Neural cell (in vitro differentiated cells): Measurements from ENCODE around the gene FYN. TPM values are rescaled to one million over a fixed set of nuclear protein-coding genes. Genes with fewer than 3 reads are reported as not detected.

ENCODE experiments used
- H2AFZ ChIP-seq: fragments of 200-600, 300-800 bp; sonication (generic), shearing (Covaris generic); 2 replicates; pipeline ENCODE4 v1.6.0; 2014; ENCODE audit warnings: low read depth, mild to moderate bottlenecking, antibody characterized with exemption, low read length, moderate library complexity
- H3F3A ChIP-seq: fragments of 200-600 bp; shearing (Covaris generic); 2 replicates; pipeline ENCODE4 v1.6.1; 2016; ENCODE audit warnings: mild to moderate bottlenecking, moderate library complexity, mixed read lengths, antibody characterized with exemption, low read length; ENCODE audit not compliant: insufficient read depth, poor library complexity, severe bottlenecking
- H3K27ac ChIP-seq: fragments of 200-600, 300-800 bp; sonication (generic), shearing (Covaris generic); 2 replicates; pipeline ENCODE4 v1.5.1; 2014; ENCODE audit warnings: mild to moderate bottlenecking, low read length, moderate library complexity
- H3K27me3 ChIP-seq: fragments of 300-800, 200-600 bp; sonication (generic), shearing (Covaris generic); 2 replicates; pipeline ENCODE4 v1.6.0; 2014; ENCODE audit warnings: mild to moderate bottlenecking, low read depth, low read length, moderate library complexity; ENCODE audit not compliant: insufficient read depth
- H3K36me3 ChIP-seq: fragments of 300-800, 200-600 bp; sonication (generic), shearing (Covaris generic); 2 replicates; pipeline ENCODE4 v1.5.1; 2014; ENCODE audit warnings: mild to moderate bottlenecking, antibody characterized with exemption, low read length, moderate library complexity; ENCODE audit not compliant: insufficient read depth
- H3K4me2 ChIP-seq: fragments of 300-800, 200-600 bp; sonication (generic), shearing (Covaris generic); 2 replicates; pipeline ENCODE4 v1.6.0; 2014; ENCODE audit warnings: mild to moderate bottlenecking, low read length
- H3K4me3 ChIP-seq: fragments of 300-800, 200-600 bp; sonication (generic), shearing (Covaris generic); 2 replicates; pipeline ENCODE4 v1.5.1; 2014; ENCODE audit warnings: mild to moderate bottlenecking, low read length, moderate library complexity
- H3K79me2 ChIP-seq: fragments of 200-600 bp; shearing (Covaris generic); replicated peaks from 2 replicates; pipeline ENCODE4 v1.6.0; 2014; ENCODE audit warnings: mild to moderate bottlenecking, low read length, moderate library complexity; ENCODE audit not compliant: insufficient read depth
- H3K9ac ChIP-seq: fragments of 300-800, 200-600 bp; sonication (generic), shearing (Covaris generic); 2 replicates; pipeline ENCODE4 v1.6.1; 2016; ENCODE audit warnings: mild to moderate bottlenecking, low read length, mixed read lengths
- H3K9me2 ChIP-seq: fragments of 200-600 bp; shearing (Covaris generic); 2 replicates; pipeline ENCODE4 v1.6.1; 2016; ENCODE audit warnings: mild to moderate bottlenecking, low read length, mixed read lengths; ENCODE audit not compliant: insufficient read depth
- H3K9me3 ChIP-seq: fragments of 200-600, 300-800 bp; sonication (generic), shearing (Covaris generic); 2 replicates; pipeline ENCODE4 v1.6.1; 2016; ENCODE audit warnings: mild to moderate bottlenecking, mixed run types, low read length, moderate library complexity, mixed read lengths
- H4K20me1 ChIP-seq: fragments of 200-600 bp; shearing (Covaris generic); 2 replicates; pipeline ENCODE4 v1.6.1; 2016; ENCODE audit warnings: mild to moderate bottlenecking, mixed run types; ENCODE audit not compliant: insufficient read depth
- EP300 ChIP-seq: fragments of 450-650 bp; conservative IDR thresholded peaks from 2 replicates; pipeline ENCODE4 v1.6.1; 2014; ENCODE audit warnings: antibody characterized with exemption, mild to moderate bottlenecking, moderate library complexity; ENCODE audit not compliant: poor library complexity, severe bottlenecking
- EZH2 ChIP-seq: fragments of 200-600, 300-800 bp; shearing (Covaris generic), sonication (generic); IDR thresholded peaks from 2 replicates; pipeline ENCODE4 v1.6.1; 2014; ENCODE audit warnings: antibody characterized with exemption, low read length, borderline replicate concordance, mild to moderate bottlenecking; ENCODE audit not compliant: insufficient read depth, poor library complexity, severe bottlenecking
- MXI1 ChIP-seq: fragments of 450-650 bp; conservative IDR thresholded peaks from 2 replicates; pipeline ENCODE4 v1.6.1; 2014; ENCODE audit warnings: antibody characterized with exemption, mild to moderate bottlenecking; ENCODE audit not compliant: poor library complexity, severe bottlenecking
- POLR2AphosphoS5 ChIP-seq: IDR thresholded peaks from 2 replicates; pipeline ENCODE4 v1.6.1; 2012
- RAD21 ChIP-seq: fragments of 450-650 bp; conservative IDR thresholded peaks from 2 replicates; pipeline ENCODE4 v1.6.1; 2014; ENCODE audit warnings: antibody characterized with exemption, mild to moderate bottlenecking, moderate library complexity
- REST ChIP-seq: IDR thresholded peaks from 2 replicates; pipeline ENCODE4 v1.6.1; 2012; ENCODE audit warnings: borderline replicate concordance
- SMC3 ChIP-seq: fragments of 450-650 bp; conservative IDR thresholded peaks from 2 replicates; pipeline ENCODE4 v1.6.1; 2014; ENCODE audit warnings: antibody characterized with exemption, mild to moderate bottlenecking, moderate library complexity; ENCODE audit not compliant: poor library complexity
- TAF1 ChIP-seq: IDR thresholded peaks from 2 replicates; pipeline ENCODE4 v1.6.1; 2012; ENCODE audit warnings: low read depth
- polyA plus RNA-seq: library from polyadenylated mRNA; depleted of rRNA; stranded (reverse); fragments of >200 nt; gene quantifications from 2 replicates; pipeline ENCODE4 v1.2.3, GENCODE V29; 2014
- TF ChIP-seq, protein P1 (sequence below): fragments of 450-650 bp; IDR thresholded peaks from 2 replicates; pipeline ENCODE4 v1.5.1; 2014; ENCODE audit warnings: antibody characterized with exemption, mild to moderate bottlenecking, moderate library complexity; ENCODE audit not compliant: poor library complexity, severe bottlenecking

FYN gene
- polyA plus RNA-seq, 1 donor from 2014 or later = 277 TPM

GRCh38 chr6:111741177-111741952 is 131.9 kb downstream of the FYN start:
- H3K27me3 ChIP-seq = no peaks in the 10 kb centered on the region

GRCh38 chr6:111740506-111740905 is 132.7 kb downstream of the FYN start:
- no peaks in the 10 kb centered on the region for H3K27me3 ChIP-seq
- H2AFZ ChIP-seq = no peak overlapping the region
- H3F3A ChIP-seq = no peaks in the 10 kb centered on the region
- no peak overlapping the region for H3K9ac ChIP-seq
- peaks cover 7% of the 10 kb centered on the region for H3K79me2 ChIP-seq
- no peaks in the 10 kb centered on the region for H3K9me3 ChIP-seq
- H3K9me2 ChIP-seq = no peaks in the 10 kb centered on the region
- no peaks in the 10 kb centered on the region for H4K20me1 ChIP-seq
- peaks cover 11% of the 10 kb centered on the region for H3K36me3 ChIP-seq
- no peak overlapping the region for H3K4me2 ChIP-seq
- H3K27ac ChIP-seq = no peak overlapping the region
- TF ChIP-seq EZH2 = no peak
- no peak overlapping the region for H3K4me3 ChIP-seq

More at GRCh38 chr6:111741177-111741952, 131.9 kb downstream of the FYN start:
- Histone ChIP-seq H2AFZ (no peak overlapping the region), H3K9me3 (no peaks in the 10 kb centered on the region), H3K9ac (no peak overlapping the region), H3K4me2 (no peak overlapping the region), H3K9me2 (no peaks in the 10 kb centered on the region), H3K4me3 (no peak overlapping the region), H3K79me2 (peaks cover 7% of the 10 kb centered on the region), H4K20me1 (no peaks in the 10 kb centered on the region), H3K27ac (no peak overlapping the region), H3K36me3 (peaks cover 11% of the 10 kb centered on the region), H3F3A (no peaks in the 10 kb centered on the region)
- TF ChIP-seq EP300 (no peak), MXI1 (no peak), RAD21 (no peak), REST (no peak), POLR2AphosphoS5 (no peak), SMC3 (no peak), EZH2 (no peak), TAF1 (no peak)
- TF ChIP-seq, protein P1, sequence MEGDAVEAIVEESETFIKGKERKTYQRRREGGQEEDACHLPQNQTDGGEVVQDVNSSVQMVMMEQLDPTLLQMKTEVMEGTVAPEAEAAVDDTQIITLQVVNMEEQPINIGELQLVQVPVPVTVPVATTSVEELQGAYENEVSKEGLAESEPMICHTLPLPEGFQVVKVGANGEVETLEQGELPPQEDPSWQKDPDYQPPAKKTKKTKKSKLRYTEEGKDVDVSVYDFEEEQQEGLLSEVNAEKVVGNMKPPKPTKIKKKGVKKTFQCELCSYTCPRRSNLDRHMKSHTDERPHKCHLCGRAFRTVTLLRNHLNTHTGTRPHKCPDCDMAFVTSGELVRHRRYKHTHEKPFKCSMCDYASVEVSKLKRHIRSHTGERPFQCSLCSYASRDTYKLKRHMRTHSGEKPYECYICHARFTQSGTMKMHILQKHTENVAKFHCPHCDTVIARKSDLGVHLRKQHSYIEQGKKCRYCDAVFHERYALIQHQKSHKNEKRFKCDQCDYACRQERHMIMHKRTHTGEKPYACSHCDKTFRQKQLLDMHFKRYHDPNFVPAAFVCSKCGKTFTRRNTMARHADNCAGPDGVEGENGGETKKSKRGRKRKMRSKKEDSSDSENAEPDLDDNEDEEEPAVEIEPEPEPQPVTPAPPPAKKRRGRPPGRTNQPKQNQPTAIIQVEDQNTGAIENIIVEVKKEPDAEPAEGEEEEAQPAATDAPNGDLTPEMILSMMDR = no peak
